ENCODE data around the gene SNRNP40. TPM values are rescaled to one million over a fixed set of nuclear protein-coding genes. Genes with fewer than 3 reads are reported as not detected.
"Not testable (repeated sequence)": the region's sequence is repeated elsewhere in the genome, so short reads cannot be mapped to it uniquely, and the experiment has no call there.

SNRNP40 gene
- total RNA-seq, 1 donor from 2014 or later = 114 TPM

- DNase-seq (ENCODE audit: low spot score in 2 of 2) (no peak), FAIRE-seq (no peak)
Measured at GRCh38 chr1:31289021-31289420, 7.6 kb downstream of the SNRNP40 start.

GRCh38 chr1:31287791-31288190 is 8.8 kb downstream of the SNRNP40 start:
- FAIRE-seq = not testable (repeated sequence)

GRCh38 chr1:31282426-31282825 is 14.2 kb downstream of the SNRNP40 start:
- FAIRE-seq; DNase-seq (ENCODE audit: low spot score in 2 of 2): not testable (repeated sequence)

More at GRCh38 chr1:31287791-31288190, 8.8 kb downstream of the SNRNP40 start:
- DNase-seq (ENCODE audit: low spot score in 2 of 2) = not testable (repeated sequence)

DNA sequence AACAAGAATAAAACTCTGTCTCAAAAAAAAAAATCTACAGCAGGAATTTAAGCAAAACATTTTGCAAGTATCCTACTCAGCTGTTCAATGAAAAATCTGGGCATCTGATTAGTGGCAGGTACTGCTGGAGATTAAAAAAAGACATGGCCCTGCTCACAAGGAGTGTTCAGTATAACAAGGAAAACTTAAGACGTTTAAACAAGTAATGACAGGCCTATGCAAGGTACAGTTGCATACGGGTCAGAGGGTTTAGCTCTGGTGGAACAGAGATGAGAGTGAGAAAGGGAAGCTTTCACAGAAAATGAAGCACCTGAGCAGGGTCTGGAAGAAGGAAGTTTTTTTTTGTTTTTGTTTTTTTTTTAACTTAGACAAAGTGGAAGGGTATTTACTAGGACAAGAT is 23.0 kb downstream of the SNRNP40 start:
- no peak for FAIRE-seq
- DNase-seq (ENCODE audit: low spot score in 2 of 2) = no peak

DNA sequence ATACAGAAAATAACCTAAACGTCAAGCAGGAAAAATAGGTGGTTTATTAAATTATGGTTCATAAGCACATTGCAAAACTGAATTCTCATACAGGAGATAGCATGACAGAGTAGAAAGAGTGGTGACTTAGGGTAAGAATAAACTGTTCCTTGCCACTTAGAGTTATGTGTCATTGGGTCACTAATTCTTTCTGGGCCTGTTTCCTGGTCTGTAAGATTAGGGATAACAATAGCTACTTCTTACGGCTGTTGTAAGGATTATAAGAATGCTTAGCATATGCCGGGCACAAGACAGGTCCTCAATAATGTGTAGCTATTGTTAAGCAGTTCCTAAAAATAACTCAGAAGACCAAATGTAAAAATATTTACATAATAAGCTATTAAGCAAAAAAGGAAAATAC is 24.2 kb downstream of the SNRNP40 start:
- FAIRE-seq (no peak), DNase-seq (ENCODE audit: low spot score in 2 of 2) (no peak)

DNA sequence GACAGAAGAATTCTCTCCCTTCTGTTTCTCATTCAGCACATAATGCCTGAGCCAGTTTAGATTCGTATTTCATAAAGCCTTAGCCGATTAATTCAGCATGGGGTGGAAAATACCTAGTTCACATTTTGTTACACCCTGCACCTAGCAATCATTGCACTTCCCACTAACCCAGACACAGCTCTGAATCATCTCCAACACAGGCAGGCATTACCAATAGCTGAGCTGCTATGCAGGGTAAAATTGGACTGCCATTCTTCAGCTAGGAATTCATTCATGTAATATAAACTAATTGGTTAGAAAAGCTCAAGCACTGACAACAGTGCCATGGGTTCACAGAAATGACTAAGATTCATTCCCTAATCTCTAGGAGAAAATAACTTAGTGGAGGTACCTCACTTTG is 30.0 kb downstream of the SNRNP40 start:
- no peak for DNase-seq (ENCODE audit: low spot score in 2 of 2)
- no peak for FAIRE-seq

GRCh38 chr1:31264790-31265386 is 31.7 kb downstream of the SNRNP40 start:
- no peak for DNase-seq (ENCODE audit: low spot score in 2 of 2)

GRCh38 chr1:31263408-31263807 is 33.2 kb downstream of the SNRNP40 start:
- FAIRE-seq = no peak
- DNase-seq (ENCODE audit: low spot score in 2 of 2) = no peak

More at GRCh38 chr1:31264790-31265386, 31.7 kb downstream of the SNRNP40 start:
- FAIRE-seq = no peak

DNA sequence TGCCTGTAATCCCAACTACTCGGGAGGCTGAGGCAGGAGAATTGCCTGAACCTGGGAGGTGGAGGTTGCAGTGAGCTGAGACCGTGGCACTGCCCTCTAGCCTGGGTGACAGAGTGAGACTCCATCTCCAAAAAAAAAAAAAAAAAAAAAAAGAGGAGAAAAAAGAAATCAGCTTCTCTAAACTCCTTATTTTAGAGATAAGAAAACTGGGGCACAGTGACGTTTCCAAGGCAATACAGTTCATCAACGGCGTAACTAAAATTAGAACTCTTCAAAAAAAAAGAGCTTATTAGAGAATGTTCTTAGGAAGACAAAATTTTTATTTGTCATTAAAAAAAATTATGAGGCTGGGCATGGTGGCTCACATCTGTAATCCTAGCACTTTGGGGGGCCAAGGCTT is 34.2 kb downstream of the SNRNP40 start:
- not testable (repeated sequence) for FAIRE-seq; DNase-seq (ENCODE audit: low spot score in 2 of 2)

DNA sequence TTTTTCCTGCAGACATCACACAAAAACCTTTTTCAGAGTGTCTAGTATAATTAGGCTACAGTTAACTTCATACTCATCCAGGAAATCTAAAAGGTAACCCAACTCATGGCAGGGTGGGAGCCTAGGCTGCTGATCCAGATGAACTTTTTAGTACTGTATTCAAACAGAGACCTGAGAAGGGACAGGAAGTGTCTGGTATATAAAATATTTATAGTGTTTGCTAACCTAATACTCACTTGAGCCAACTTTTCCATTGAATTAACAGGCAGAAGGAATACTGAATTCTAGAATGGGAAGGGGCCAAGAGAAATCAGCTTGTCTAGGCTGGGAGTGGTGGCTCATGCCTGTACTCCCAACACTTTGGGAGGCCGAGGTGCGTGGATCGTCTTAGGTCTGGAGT is 34.7 kb downstream of the SNRNP40 start:
- FAIRE-seq (no peak), DNase-seq (ENCODE audit: low spot score in 2 of 2) (no peak)

- FAIRE-seq (no peak), DNase-seq (ENCODE audit: low spot score in 2 of 2) (no peak)
Measured at GRCh38 chr1:31259746-31260145, 36.8 kb downstream of the SNRNP40 start.

- FAIRE-seq = no peak
- no peak for DNase-seq (ENCODE audit: low spot score in 2 of 2)
Measured at GRCh38 chr1:31258581-31258980, 38.0 kb downstream of the SNRNP40 start.

DNA sequence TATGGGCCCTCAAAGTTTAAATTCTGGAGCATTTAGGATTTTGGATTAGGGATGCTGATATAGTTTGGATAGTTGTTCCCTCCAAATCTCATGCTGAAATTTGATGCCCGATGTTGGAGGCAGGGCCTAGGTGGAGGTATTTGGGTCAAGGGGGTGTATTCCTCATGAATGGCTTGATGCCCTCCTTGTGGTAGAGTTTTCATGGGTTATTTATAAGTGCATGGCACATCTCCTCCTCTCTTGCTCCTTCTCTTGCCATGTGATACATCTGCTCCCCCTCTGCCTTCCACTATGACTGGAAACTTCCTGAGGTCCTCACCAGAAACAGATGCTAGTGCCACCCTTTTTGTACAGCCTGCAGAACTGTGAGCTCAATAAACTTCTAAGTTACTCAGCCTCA is 39.4 kb downstream of the SNRNP40 start:
- FAIRE-seq (no peak), DNase-seq (ENCODE audit: low spot score in 2 of 2) (no peak)

- no peak for FAIRE-seq
- DNase-seq (ENCODE audit: low spot score in 2 of 2) = peak in 1 of 2 donors; percentile 22
Measured at GRCh38 chr1:31249854-31250253, 46.7 kb downstream of the SNRNP40 start.

- DNase-seq (ENCODE audit: low spot score in 2 of 2) (no peak), FAIRE-seq (no peak)
Measured at GRCh38 chr1:31248276-31248675, 48.3 kb downstream of the SNRNP40 start.

- FAIRE-seq = no peak
- DNase-seq (ENCODE audit: low spot score in 2 of 2) = no peak
Measured at GRCh38 chr1:31244326-31244725, 52.3 kb downstream of the SNRNP40 start.

- DNase-seq (ENCODE audit: low spot score in 2 of 2) = no peak
- FAIRE-seq = no peak
Measured at GRCh38 chr1:31243501-31244286, 52.9 kb downstream of the SNRNP40 start.

DNA sequence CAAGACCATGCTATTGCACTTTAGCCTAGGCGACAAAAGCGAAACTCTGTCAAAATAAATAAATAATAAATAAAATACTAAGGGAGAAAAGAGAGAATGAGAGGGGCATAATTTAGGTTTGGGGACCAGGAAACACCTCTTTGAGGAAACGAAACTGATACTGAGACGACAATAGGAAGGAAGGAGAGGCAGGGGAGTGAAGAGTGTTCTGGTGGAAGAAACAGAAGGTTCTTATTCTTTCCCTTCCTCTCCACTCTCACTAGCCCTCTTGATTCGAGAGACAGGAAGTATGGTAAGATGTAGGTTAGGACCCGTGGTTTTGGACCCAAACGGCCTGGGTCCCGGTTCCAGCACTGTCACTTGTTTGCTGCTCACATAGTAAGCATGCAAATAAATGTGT is 55.3 kb downstream of the SNRNP40 start:
- DNase-seq (ENCODE audit: low spot score in 2 of 2) (no peak), FAIRE-seq (no peak)

GRCh38 chr1:31239653-31240241 is 56.8 kb downstream of the SNRNP40 start, which contains the start of gene NKAIN1:
NKAIN1 (minus strand) TSS chr1:31239887; CDS start chr1:31239547, 340 bp downstream.
- peak; percentile 55 to 69 for DNase-seq (ENCODE audit: low spot score in 2 of 2)
- no peak for FAIRE-seq

- FAIRE-seq (no peak), DNase-seq (ENCODE audit: low spot score in 2 of 2) (peak; percentile 43 to 55)
Measured at GRCh38 chr1:31238986-31239613, 57.5 kb downstream of the SNRNP40 start.

DNA sequence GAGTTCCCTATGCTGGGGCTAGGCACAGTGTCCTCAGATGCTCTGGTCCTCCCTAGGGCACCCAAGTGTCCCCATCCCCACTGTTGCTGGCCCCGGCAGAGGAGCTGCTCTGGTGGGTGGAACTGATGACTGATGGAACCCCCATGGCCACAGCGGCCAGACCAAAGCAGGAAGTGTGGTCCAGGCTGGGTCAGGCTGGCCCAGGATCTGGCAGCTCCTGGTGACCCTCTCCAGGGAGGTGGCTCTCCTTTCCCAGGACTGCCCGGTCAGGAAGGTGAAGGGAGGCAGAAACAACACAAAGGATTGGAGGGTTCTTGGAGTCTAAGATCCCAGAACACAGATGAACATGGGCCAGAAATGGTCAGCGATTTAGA is 58.0 kb downstream of the SNRNP40 start:
- no peak for DNase-seq (ENCODE audit: low spot score in 2 of 2)
- FAIRE-seq = no peak

Data from frontal cortex (tissue), 4 donors.